ENCODE measurements around the gene TMEM106C. TPM values are rescaled to one million over a fixed set of nuclear protein-coding genes. Genes with fewer than 3 reads are reported as not detected.

TMEM106C gene
- total RNA-seq, 2 donors from 2014 or later = 54.7 to 107 TPM

DNA sequence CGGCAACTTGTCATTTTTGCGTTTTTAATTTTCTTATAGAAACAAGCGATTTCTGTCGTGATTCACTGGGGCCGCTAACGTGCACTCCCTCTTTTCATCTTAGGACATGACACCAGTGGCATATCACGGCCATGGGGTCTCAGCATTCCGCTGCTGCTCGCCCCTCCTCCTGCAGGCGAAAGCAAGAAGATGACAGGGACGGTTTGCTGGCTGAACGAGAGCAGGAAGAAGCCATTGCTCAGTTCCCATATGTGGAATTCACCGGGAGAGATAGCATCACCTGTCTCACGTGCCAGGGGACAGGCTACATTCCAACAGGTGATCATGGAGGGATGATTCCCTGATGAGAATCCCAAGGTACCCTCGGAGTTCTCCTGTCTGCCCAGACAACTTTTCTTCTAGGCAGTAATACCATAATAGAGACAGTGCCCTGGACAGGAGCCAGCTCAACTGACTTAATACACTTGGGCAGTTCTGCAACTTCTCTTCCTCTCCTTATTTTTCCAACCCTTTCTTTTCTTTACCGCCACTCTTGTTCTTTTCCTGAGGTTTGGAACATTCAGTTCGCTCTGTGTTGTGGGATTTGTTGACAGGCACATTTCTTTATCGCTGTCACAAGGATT lies 821 bp downstream of the TMEM106C start:
- peak overlapping the region; percentile 68 to 76 for H3K27ac ChIP-seq
- no peaks in the 10 kb centered on the region for H3K27me3 ChIP-seq
- DNase-seq (ENCODE audit: low spot score) = peak; percentile 68
- no peaks in the 10 kb centered on the region for H3K9me3 ChIP-seq
- H3K4me1 ChIP-seq = peaks cover 0 to 19% of the 10 kb centered on the region in 2 donors
- TF ChIP-seq, protein P1, sequence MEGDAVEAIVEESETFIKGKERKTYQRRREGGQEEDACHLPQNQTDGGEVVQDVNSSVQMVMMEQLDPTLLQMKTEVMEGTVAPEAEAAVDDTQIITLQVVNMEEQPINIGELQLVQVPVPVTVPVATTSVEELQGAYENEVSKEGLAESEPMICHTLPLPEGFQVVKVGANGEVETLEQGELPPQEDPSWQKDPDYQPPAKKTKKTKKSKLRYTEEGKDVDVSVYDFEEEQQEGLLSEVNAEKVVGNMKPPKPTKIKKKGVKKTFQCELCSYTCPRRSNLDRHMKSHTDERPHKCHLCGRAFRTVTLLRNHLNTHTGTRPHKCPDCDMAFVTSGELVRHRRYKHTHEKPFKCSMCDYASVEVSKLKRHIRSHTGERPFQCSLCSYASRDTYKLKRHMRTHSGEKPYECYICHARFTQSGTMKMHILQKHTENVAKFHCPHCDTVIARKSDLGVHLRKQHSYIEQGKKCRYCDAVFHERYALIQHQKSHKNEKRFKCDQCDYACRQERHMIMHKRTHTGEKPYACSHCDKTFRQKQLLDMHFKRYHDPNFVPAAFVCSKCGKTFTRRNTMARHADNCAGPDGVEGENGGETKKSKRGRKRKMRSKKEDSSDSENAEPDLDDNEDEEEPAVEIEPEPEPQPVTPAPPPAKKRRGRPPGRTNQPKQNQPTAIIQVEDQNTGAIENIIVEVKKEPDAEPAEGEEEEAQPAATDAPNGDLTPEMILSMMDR (IDR thresholded peaks at IDR 0.05) = no peak
- H3K4me3 ChIP-seq = peak overlapping the region; percentile 65 to 83
- H3K36me3 ChIP-seq = no peaks in the 10 kb centered on the region

DNA sequence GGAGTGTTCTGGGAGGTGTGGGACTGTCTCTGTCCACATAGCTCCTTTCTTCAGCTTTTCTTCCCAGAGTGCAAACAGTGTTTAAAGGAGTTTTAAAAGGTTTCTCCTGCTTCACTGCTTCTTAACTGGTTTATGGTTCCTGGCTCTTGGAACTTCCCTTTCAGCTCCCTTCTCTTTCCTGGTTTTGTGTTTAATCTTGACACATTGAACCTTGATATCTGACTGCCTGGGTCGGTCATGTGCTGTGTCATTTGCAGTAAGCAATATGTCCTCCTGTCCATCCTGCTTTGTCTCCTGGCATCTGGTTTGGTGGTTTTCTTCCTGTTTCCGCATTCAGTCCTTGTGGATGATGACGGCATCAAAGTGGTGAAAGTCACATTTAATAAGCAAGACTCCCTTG lies 2.2 kb downstream of the TMEM106C start:
- Histone ChIP-seq H3K4me3 (no peak overlapping the region), H3K9me3 (no peaks in the 10 kb centered on the region), H3K27me3 (no peaks in the 10 kb centered on the region), H3K27ac (no peak overlapping the region), H3K36me3 (no peaks in the 10 kb centered on the region), H3K4me1 (peaks cover 0 to 19% of the 10 kb centered on the region in 2 donors)
- DNase-seq (ENCODE audit: low spot score) = no peak
- TF ChIP-seq, protein P1 (IDR thresholded peaks at IDR 0.05) = no peak

DNA sequence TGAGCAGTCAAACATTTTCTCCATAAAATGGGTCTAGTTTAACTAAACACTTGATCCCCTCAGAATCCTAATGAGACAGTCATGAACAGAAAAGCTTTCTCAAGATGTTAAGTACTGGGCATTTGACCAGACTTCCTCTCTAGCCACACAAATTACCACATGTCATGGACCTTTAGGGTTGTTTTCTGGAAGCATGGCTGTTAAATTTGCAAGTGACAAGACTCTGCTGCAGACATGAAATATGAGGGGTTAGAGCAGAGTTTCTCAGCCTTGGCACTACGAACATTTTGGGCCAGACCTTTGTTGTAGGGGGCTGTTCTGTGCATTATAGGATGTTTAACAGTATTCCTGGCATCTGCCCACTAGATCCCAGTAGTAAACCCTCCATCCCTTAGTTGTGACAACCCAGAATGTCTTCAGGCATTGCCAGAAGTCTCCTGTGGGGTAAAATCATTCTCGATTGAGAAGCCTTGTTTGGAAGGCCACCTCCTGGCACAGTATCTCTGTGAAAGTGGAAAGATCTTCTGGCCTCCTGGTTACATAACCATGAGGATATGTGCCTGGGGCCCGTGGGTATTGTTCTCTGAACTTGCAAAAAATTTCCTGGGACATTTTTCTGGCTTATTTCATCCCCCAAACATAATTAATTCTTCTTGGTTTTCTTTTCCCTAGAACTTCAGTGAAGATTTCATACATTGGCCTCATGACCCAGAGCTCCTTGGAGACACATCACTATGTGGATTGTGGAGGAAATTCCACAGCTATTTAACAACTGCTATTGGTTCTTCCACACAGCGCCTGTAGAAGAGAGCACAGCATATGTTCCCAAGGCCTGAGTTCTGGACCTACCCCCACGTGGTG lies 4.3 kb downstream of the TMEM106C start:
- Histone ChIP-seq H3K4me1 (peaks cover 0 to 19% of the 10 kb centered on the region in 2 donors), H3K27me3 (no peaks in the 10 kb centered on the region), H3K9me3 (no peaks in the 10 kb centered on the region), H3K36me3 (no peaks in the 10 kb centered on the region), H3K4me3 (no peak overlapping the region), H3K27ac (peak overlapping the region; percentile 13 to 23)
- DNase-seq (ENCODE audit: low spot score) = no peak
- TF ChIP-seq, protein P1 (IDR thresholded peaks at IDR 0.05) = no peak

DNA sequence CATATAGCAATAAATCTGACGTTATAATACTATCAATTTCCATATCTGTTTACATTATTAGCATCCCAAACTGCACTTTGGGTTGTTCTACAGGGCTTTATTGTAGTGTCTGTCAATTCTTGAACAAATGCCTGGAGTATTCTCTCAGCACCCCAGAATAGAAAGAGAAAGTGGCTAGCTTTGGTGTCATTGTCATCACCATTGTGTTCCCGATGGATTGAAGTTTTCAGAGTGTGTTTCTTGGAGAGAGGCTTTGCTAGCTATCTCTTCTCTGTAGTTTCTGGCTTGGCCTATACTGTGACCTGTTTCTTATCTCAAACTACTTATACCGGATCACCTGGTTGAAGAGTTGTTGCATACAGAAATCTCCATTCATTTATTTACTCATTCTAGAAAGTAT lies 6.4 kb downstream of the TMEM106C start:
- Histone ChIP-seq H3K36me3 (no peaks in the 10 kb centered on the region), H3K4me3 (no peak overlapping the region), H3K27ac (peak overlapping the region in 1 of 2 donors; percentile 5), H3K4me1 (peaks cover 0 to 3% of the 10 kb centered on the region in 2 donors), H3K9me3 (no peaks in the 10 kb centered on the region), H3K27me3 (no peaks in the 10 kb centered on the region)
- no peak for DNase-seq (ENCODE audit: low spot score)
- TF ChIP-seq, protein P1 (IDR thresholded peaks at IDR 0.05) = no peak

DNA sequence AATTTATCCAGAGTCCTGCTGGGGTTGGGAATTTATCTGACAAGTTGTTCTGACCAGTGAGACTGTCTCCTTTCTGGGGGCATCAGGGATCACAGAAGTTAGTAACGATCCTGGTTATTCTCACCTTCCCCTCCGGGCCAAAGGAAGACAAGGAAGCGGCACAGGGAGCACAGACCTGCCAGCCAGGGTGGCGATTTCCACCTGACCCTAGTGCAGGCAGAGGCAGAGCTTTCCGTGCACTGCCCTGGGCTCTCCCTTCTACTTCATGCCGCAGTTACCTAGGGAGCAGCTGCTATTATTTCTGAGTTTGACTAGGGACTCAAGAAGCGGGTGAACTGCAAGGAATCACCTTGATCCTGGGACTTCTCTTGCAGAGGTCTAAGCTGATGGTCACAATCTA lies 7.4 kb downstream of the TMEM106C start:
- no peak for DNase-seq (ENCODE audit: low spot score)
- TF ChIP-seq, protein P1 (IDR thresholded peaks at IDR 0.05) = no peak
- Histone ChIP-seq H3K4me3 (no peak overlapping the region), H3K27ac (no peak overlapping the region), H3K9me3 (no peaks in the 10 kb centered on the region), H3K36me3 (no peaks in the 10 kb centered on the region), H3K27me3 (no peaks in the 10 kb centered on the region), H3K4me1 (peaks cover 0 to 3% of the 10 kb centered on the region in 2 donors)
